SK-N-SH treated with all-trans-retinoic acid at 6 μM for 48 hours (cell line): Measurements from ENCODE around the gene SIRPA.

Experiments used
- ATAC-seq: fragments of 200-7000 bp; cut with Tn5 transposase; 3 replicates; pipeline ENCODE4 v1.9.1; 2020; ENCODE audit warnings: mild to moderate bottlenecking, moderate library complexity
- ARNTL ChIP-seq: fragments of 450-650 bp; formaldehyde crosslinking; IDR thresholded peaks from 2 replicates; pipeline ENCODE4 v1.5.0; 2020; ENCODE audit warnings: low read depth, mild to moderate bottlenecking, moderate library complexity, borderline replicate concordance
- BACH2 ChIP-seq: fragments of 250-450 bp; sonication (Bioruptor Pico); IDR thresholded peaks from 2 replicates; pipeline ENCODE4 v1.9.0; 2021; ENCODE audit warnings: mild to moderate bottlenecking, borderline replicate concordance
- CSDC2 ChIP-seq: fragments of 250-450 bp; sonication (Bioruptor Pico); IDR thresholded peaks from 2 replicates; pipeline ENCODE4 v1.5.0; 2020; ENCODE audit warnings: mild to moderate bottlenecking, moderate library complexity
- ESRRG ChIP-seq: fragments of 250-450 bp; sonication (Bioruptor Pico); IDR thresholded peaks from 2 replicates; pipeline ENCODE4 v1.6.1; 2021; ENCODE audit warnings: mild to moderate bottlenecking
- GLIS3 ChIP-seq: fragments of 250-450 bp; sonication (Bioruptor Pico); IDR thresholded peaks from 2 replicates; pipeline ENCODE4 v1.5.0; 2020; ENCODE audit warnings: mild to moderate bottlenecking, moderate library complexity
- TCF4 ChIP-seq: fragments of 250-450 bp; sonication (Bioruptor Pico); IDR thresholded peaks from 2 replicates; pipeline ENCODE4 v1.8.0; 2021; ENCODE audit warnings: mild to moderate bottlenecking, moderate library complexity, borderline replicate concordance
- TOX ChIP-seq: fragments of 250-450 bp; sonication (Bioruptor Pico); IDR thresholded peaks from 2 replicates; pipeline ENCODE4 v1.8.0; 2021; ENCODE audit warnings: mild to moderate bottlenecking, moderate library complexity, borderline replicate concordance
- ZC3H10 ChIP-seq: fragments of 250-450 bp; sonication (Bioruptor Pico); IDR thresholded peaks from 2 replicates; pipeline ENCODE4 v1.5.1; 2021; ENCODE audit warnings: mild to moderate bottlenecking, moderate library complexity
- ZNF565 ChIP-seq: fragments of 450-650 bp; formaldehyde crosslinking; conservative IDR thresholded peaks from 2 replicates; pipeline ENCODE4 v1.5.0; 2020; ENCODE audit warnings: low read depth, mild to moderate bottlenecking, moderate library complexity
- ZNF70 ChIP-seq: fragments of 450-650 bp; formaldehyde crosslinking; IDR thresholded peaks from 2 replicates; pipeline ENCODE4 v1.5.0; 2020; ENCODE audit warnings: mild to moderate bottlenecking, moderate library complexity
- ZNF8 ChIP-seq: fragments of 450-650 bp; formaldehyde crosslinking; IDR thresholded peaks from 2 replicates; pipeline ENCODE4 v1.5.0; 2020; ENCODE audit warnings: mild to moderate bottlenecking, moderate library complexity
- TF ChIP-seq, protein P1 (sequence below): fragments of 250-450 bp; sonication (Bioruptor Pico); IDR thresholded peaks from 2 replicates; pipeline ENCODE4 v1.5.0; 2020; ENCODE audit warnings: mild to moderate bottlenecking, moderate library complexity
- TF ChIP-seq, protein P2 (sequence below): fragments of 250-450 bp; sonication (Bioruptor Pico); IDR thresholded peaks from 2 replicates; pipeline ENCODE4 v1.5.1; 2021; ENCODE audit warnings: mild to moderate bottlenecking, moderate library complexity
- TF ChIP-seq, protein P3 (sequence below): fragments of 250-450 bp; sonication (Bioruptor Pico); IDR thresholded peaks from 2 replicates; pipeline ENCODE4 v1.5.1; 2020; ENCODE audit warnings: low read depth, mild to moderate bottlenecking, moderate library complexity
- TF ChIP-seq, protein P4 (sequence below): fragments of 250-450 bp; sonication (Bioruptor Pico); IDR thresholded peaks from 2 replicates; pipeline ENCODE4 v1.8.0; 2021; ENCODE audit warnings: low read depth, mild to moderate bottlenecking, moderate library complexity, borderline replicate concordance
- TF ChIP-seq, protein P5 (sequence below): fragments of 250-450 bp; sonication (Bioruptor Pico); IDR thresholded peaks from 2 replicates; pipeline ENCODE4 v1.8.0; 2020; ENCODE audit warnings: mild to moderate bottlenecking, moderate library complexity, borderline replicate concordance

Gene SIRPA

DNA sequence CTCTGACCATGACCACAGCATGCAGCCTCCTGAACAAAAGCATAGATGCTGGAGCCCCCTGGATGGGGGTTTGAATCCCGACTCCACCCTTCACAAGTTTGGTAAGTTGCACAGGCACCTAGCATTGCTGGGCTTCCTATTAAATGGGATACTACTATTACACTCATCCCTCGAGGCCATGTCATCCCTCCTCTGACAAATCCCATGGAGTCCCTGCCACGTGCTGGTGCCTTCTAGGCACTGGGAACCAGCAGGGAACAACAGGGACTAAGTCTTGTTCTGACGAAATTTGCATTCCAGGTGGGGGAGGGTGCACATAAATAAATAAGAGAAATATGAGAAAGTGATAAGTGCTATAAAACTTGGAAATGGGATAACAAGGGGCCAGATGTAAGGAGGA, 15.3 kb upstream of the SIRPA start:
- no peak for TF ChIP-seq CSDC2 (CRISPR knock-in tag)
- no peak for ATAC-seq

DNA sequence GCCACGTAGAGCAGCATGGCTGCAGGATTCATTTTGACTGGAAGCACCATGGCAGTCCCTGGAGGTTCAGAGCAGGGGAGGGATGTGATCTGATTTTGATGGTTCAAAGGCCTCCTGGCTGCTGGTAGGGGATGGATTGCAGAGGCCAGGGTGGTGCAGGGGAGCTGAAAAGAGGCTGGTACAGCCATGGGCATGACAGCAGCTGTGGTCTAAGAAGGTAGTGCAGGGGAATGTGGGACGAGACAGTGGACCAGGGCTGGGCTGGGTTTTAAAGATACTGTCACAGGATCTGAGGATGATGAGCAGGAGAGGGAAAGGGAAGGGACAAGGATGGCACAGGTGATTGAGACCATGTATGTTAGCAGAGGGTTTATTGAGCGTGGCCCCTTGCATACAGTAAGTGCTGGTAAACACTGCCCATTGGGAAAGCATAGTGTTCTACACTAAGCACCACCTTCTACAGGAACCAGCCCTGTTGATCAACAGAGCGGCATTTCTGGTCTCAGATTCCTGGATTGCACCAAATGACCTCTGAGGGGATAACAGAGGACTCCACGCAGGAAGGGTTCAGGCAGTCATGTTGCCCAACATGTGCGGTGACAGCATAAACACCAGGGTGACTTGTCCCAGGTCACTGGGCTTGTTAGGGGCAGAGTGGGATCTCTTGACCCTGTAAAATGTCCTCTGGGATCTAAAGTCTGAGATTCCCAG, 14.5 kb upstream of the SIRPA start:
- TF ChIP-seq ZNF8 (CRISPR knock-in tag): no peak
- TF ChIP-seq BACH2 (CRISPR knock-in tag): no peak
- TF ChIP-seq TCF4 (CRISPR knock-in tag): no peak
- no peak for TF ChIP-seq ZNF565 (CRISPR knock-in tag)
- TF ChIP-seq, protein P1, sequence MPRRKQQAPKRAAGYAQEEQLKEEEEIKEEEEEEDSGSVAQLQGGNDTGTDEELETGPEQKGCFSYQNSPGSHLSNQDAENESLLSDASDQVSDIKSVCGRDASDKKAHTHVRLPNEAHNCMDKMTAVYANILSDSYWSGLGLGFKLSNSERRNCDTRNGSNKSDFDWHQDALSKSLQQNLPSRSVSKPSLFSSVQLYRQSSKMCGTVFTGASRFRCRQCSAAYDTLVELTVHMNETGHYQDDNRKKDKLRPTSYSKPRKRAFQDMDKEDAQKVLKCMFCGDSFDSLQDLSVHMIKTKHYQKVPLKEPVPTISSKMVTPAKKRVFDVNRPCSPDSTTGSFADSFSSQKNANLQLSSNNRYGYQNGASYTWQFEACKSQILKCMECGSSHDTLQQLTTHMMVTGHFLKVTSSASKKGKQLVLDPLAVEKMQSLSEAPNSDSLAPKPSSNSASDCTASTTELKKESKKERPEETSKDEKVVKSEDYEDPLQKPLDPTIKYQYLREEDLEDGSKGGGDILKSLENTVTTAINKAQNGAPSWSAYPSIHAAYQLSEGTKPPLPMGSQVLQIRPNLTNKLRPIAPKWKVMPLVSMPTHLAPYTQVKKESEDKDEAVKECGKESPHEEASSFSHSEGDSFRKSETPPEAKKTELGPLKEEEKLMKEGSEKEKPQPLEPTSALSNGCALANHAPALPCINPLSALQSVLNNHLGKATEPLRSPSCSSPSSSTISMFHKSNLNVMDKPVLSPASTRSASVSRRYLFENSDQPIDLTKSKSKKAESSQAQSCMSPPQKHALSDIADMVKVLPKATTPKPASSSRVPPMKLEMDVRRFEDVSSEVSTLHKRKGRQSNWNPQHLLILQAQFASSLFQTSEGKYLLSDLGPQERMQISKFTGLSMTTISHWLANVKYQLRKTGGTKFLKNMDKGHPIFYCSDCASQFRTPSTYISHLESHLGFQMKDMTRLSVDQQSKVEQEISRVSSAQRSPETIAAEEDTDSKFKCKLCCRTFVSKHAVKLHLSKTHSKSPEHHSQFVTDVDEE: no peak
- no peak for ATAC-seq

DNA sequence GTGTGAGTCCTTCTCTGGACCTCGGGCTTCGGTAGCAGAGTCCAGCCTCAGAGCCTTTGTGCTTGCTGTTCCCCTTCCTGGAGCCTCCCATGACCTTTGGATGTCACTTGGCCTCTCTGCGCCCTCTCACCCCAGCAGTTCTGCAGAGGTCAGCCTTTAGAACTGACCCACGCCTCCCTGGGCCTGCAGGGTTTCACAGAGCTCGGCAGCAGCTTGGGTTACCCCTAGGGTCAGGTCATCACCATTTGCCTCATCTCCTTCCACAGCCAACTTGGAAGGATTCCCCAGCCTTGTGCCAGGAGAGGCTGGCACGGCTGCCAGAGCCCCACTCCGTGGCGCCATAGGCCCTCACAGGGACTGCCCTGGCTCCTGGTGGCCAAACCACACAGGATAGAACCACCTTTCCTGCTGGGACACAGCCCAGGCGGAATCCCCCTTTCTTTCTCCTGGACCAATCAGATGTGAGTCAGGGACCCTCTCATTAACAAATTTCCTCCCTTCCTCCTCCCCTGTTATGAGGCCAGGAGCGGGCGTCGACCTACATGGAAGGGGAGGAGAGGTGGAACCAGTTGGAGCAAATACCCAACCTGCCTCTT, 13.9 kb upstream of the SIRPA start:
- TF ChIP-seq ESRRG (CRISPR knock-in tag) (no peak), TOX (CRISPR knock-in tag) (no peak), ARNTL (CRISPR knock-in tag) (no peak), TCF4 (CRISPR knock-in tag) (no peak), ZNF70 (CRISPR knock-in tag) (no peak), GLIS3 (CRISPR knock-in tag) (no peak), ZC3H10 (CRISPR knock-in tag) (no peak)
- TF ChIP-seq, protein P2, sequence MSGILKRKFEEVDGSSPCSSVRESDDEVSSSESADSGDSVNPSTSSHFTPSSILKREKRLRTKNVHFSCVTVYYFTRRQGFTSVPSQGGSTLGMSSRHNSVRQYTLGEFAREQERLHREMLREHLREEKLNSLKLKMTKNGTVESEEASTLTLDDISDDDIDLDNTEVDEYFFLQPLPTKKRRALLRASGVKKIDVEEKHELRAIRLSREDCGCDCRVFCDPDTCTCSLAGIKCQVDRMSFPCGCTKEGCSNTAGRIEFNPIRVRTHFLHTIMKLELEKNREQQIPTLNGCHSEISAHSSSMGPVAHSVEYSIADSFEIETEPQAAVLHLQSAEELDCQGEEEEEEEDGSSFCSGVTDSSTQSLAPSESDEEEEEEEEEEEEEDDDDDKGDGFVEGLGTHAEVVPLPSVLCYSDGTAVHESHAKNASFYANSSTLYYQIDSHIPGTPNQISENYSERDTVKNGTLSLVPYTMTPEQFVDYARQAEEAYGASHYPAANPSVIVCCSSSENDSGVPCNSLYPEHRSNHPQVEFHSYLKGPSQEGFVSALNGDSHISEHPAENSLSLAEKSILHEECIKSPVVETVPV: no peak
- TF ChIP-seq, protein P3, sequence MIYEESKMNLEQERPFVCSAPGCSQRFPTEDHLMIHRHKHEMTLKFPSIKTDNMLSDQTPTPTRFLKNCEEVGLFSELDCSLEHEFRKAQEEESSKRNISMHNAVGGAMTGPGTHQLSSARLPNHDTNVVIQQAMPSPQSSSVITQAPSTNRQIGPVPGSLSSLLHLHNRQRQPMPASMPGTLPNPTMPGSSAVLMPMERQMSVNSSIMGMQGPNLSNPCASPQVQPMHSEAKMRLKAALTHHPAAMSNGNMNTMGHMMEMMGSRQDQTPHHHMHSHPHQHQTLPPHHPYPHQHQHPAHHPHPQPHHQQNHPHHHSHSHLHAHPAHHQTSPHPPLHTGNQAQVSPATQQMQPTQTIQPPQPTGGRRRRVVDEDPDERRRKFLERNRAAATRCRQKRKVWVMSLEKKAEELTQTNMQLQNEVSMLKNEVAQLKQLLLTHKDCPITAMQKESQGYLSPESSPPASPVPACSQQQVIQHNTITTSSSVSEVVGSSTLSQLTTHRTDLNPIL (CRISPR knock-in tag): no peak
- TF ChIP-seq, protein P4, sequence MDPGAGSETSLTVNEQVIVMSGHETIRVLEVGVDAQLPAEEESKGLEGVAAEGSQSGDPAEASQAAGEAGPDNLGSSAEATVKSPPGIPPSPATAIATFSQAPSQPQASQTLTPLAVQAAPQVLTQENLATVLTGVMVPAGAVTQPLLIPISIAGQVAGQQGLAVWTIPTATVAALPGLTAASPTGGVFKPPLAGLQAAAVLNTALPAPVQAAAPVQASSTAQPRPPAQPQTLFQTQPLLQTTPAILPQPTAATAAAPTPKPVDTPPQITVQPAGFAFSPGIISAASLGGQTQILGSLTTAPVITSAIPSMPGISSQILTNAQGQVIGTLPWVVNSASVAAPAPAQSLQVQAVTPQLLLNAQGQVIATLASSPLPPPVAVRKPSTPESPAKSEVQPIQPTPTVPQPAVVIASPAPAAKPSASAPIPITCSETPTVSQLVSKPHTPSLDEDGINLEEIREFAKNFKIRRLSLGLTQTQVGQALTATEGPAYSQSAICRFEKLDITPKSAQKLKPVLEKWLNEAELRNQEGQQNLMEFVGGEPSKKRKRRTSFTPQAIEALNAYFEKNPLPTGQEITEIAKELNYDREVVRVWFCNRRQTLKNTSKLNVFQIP (CRISPR knock-in tag): no peak
- TF ChIP-seq, protein P5, sequence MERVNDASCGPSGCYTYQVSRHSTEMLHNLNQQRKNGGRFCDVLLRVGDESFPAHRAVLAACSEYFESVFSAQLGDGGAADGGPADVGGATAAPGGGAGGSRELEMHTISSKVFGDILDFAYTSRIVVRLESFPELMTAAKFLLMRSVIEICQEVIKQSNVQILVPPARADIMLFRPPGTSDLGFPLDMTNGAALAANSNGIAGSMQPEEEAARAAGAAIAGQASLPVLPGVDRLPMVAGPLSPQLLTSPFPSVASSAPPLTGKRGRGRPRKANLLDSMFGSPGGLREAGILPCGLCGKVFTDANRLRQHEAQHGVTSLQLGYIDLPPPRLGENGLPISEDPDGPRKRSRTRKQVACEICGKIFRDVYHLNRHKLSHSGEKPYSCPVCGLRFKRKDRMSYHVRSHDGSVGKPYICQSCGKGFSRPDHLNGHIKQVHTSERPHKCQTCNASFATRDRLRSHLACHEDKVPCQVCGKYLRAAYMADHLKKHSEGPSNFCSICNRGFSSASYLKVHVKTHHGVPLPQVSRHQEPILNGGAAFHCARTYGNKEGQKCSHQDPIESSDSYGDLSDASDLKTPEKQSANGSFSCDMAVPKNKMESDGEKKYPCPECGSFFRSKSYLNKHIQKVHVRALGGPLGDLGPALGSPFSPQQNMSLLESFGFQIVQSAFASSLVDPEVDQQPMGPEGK (CRISPR knock-in tag): no peak
- TF ChIP-seq, protein P1: no peak
- no peak for ATAC-seq
